ENCODE results near the gene JAK2.

The JAK2 gene

DNA sequence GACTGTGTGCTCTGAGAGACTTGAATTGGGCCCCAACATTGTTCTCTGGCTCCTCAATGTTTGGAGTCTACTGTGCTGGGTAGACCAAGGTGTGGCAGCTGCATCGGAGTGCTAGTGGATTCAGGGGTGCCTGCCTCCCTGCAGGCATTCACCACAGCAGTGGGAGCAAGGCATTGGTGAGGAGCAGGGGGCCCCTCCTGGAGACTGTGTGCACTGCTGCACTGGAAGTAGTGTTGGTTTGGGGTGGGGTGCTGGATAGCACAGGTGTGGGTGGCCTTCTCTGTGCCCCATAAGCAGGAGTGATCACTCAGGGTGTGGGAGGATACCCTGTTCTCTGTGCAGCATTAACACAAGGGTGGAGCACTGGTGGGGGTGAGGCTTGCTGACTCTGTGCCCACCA, 161.2 kb downstream of the JAK2 start:
- DNase-seq (ENCODE audit: low spot score) = no peak
